Astrocyte (in vitro differentiated cells and primary cell): ENCODE data around the gene CUTA. TPM values are rescaled to one million over a fixed set of nuclear protein-coding genes. Genes with fewer than 3 reads are reported as not detected.

Experiments
- DNase-seq: peaks from one replicate; pipeline ENCODE4 v3.0.0-alpha.2; 2010; ENCODE audit warnings: low read depth
- FAIRE-seq: peaks from 2 replicates; lab custom pipeline; 2011; peaks lifted over from hg19 to GRCh38; lab: Jason Lieb, UNC
- H2AFZ ChIP-seq: 2 replicates; pipeline ENCODE4 v1.6.0; 2012; ENCODE audit warnings: low read depth, low read length, inconsistent platforms
- H3K27ac ChIP-seq: 2 replicates; pipeline ENCODE4 v1.5.1; 2011; ENCODE audit warnings: low read depth, low read length, inconsistent platforms
- H3K27me3 ChIP-seq: 2 replicates; pipeline ENCODE4 v1.6.0; 2011; ENCODE audit warnings: low read length, inconsistent platforms; ENCODE audit not compliant: insufficient read depth
- H3K36me3 ChIP-seq: 2 replicates; pipeline ENCODE4 v1.5.1; 2011; ENCODE audit warnings: low read length, inconsistent platforms; ENCODE audit not compliant: insufficient read depth
- H3K4me1 ChIP-seq: 2 replicates; pipeline ENCODE4 v1.5.1; 2011; ENCODE audit warnings: low read length, inconsistent platforms; ENCODE audit not compliant: insufficient read depth
- H3K4me2 ChIP-seq: 2 replicates; pipeline ENCODE4 v1.6.0; 2012; ENCODE audit warnings: low read length, inconsistent platforms
- H3K4me3 ChIP-seq: 2 replicates; pipeline ENCODE4 v1.5.1; 2011; ENCODE audit warnings: low read depth, mild to moderate bottlenecking, low read length, inconsistent platforms; ENCODE audit not compliant: insufficient read depth
- H3K79me2 ChIP-seq: 2 replicates; pipeline ENCODE4 v1.6.0; 2012; ENCODE audit warnings: mild to moderate bottlenecking, low read length, inconsistent platforms; ENCODE audit not compliant: insufficient read depth
- H3K9ac ChIP-seq: 2 replicates; pipeline ENCODE4 v1.6.0; 2012; ENCODE audit warnings: mild to moderate bottlenecking, low read length, inconsistent platforms
- H3K9me3 ChIP-seq: 2 replicates; pipeline ENCODE4 v1.5.1; 2012; ENCODE audit warnings: low read depth, mild to moderate bottlenecking, low read length, inconsistent platforms; ENCODE audit not compliant: insufficient read depth
- H4K20me1 ChIP-seq: 2 replicates; pipeline ENCODE4 v1.6.0; 2012; ENCODE audit warnings: low read length, inconsistent platforms; ENCODE audit not compliant: insufficient read depth
- H3K27ac Mint-ChIP-seq: one replicate; pipeline ENCODE4 v1.8.0; 2021; ENCODE audit warnings: mild to moderate bottlenecking, mixed read lengths; ENCODE audit not compliant: unreplicated experiment
- H3K27me3 Mint-ChIP-seq: one replicate; pipeline ENCODE4 v1.8.0; 2021; ENCODE audit warnings: low read depth, mixed read lengths; ENCODE audit not compliant: unreplicated experiment
- H3K36me3 Mint-ChIP-seq: one replicate; pipeline ENCODE4 v1.8.0; 2021; ENCODE audit warnings: low read depth, mixed read lengths; ENCODE audit not compliant: unreplicated experiment
- H3K4me1 Mint-ChIP-seq: one replicate; pipeline ENCODE4 v1.8.0; 2021; ENCODE audit warnings: low read depth, mixed read lengths; ENCODE audit not compliant: unreplicated experiment
- H3K4me3 Mint-ChIP-seq: one replicate; pipeline ENCODE4 v1.8.0; 2021; ENCODE audit warnings: mild to moderate bottlenecking, moderate library complexity, mixed read lengths; ENCODE audit not compliant: unreplicated experiment
- H3K9me3 Mint-ChIP-seq: one replicate; pipeline ENCODE4 v1.8.0; 2021; ENCODE audit warnings: mild to moderate bottlenecking, mixed read lengths; ENCODE audit not compliant: unreplicated experiment
- EZH2 ChIP-seq: IDR thresholded peaks from 2 replicates; pipeline ENCODE4 v1.6.1; 2012; ENCODE audit warnings: mild to moderate bottlenecking, low read length, inconsistent platforms; ENCODE audit not compliant: insufficient read depth
- total RNA-seq: library from RNA; stranded (reverse); gene quantifications from 2 replicates; pipeline ENCODE4 v1.2.1, GENCODE V29; 2021
- TF ChIP-seq, protein P1 (sequence below): IDR thresholded peaks from 2 replicates; pipeline ENCODE4 v1.5.1; 2011; ENCODE audit warnings: low read depth, mild to moderate bottlenecking, inconsistent platforms, low read length, moderate library complexity; ENCODE audit not compliant: insufficient read depth

CUTA gene
- total RNA-seq, 1 donor from 2014 or later: 256 TPM

DNA sequence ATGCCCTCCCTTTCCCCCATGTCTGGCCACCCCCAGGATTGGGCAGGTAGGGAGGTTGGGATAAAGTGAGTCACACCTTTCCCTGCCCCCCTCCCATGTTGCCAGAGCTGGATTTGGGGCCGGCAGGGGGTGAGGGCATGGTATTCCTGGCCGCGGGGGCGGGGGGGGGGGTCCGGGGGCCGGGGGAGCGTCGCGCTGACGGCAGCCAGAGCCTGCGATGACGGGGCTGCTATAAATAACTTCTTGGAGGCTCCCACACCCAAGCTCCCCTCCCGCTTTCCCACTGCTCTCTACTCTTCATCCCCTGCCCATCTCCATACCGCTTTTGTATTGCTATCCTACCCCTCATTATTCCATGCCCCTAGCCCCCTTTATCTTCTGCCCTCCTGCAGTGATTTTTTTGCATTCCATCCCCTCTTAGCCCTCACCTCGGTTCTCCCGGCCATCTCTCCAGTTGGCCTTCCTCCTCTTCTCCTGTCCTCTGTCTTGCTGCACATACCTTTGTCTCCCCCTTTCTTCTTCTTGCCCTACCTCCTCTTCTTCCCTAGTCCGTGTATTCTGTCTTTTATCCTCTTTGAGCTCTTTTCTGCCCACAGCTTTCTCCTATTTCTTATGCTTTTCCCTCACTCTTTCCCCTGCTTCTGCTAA, 15.8 kb upstream of the CUTA start:
- H3K4me1 ChIP-seq: peaks cover 36% of the 10 kb centered on the region
- H4K20me1 ChIP-seq: peaks cover 56% of the 10 kb centered on the region
- H3K27ac ChIP-seq: peak overlapping the region; percentile 5
- Mint-ChIP-seq H3K27ac (peak overlapping the region; percentile 67), H3K27me3 (no peaks in the 10 kb centered on the region), H3K4me1 (peaks cover 50% of the 10 kb centered on the region), H3K9me3 (no peaks in the 10 kb centered on the region), H3K4me3 (peak overlapping the region; percentile 66), H3K36me3 (peaks cover 25% of the 10 kb centered on the region)
- no peak overlapping the region for H2AFZ ChIP-seq
- H3K4me3 ChIP-seq: no peak overlapping the region
- peak overlapping the region; percentile 82 for H3K4me2 ChIP-seq
- DNase-seq (peak; percentile 56), FAIRE-seq (no peak)
- no peaks in the 10 kb centered on the region for H3K27me3 ChIP-seq
- peaks cover 26% of the 10 kb centered on the region for H3K79me2 ChIP-seq
- H3K9me3 ChIP-seq: no peaks in the 10 kb centered on the region
- peaks cover 22% of the 10 kb centered on the region for H3K36me3 ChIP-seq
- H3K9ac ChIP-seq: peak overlapping the region; percentile 79
- TF ChIP-seq EZH2: no peak
- TF ChIP-seq, protein P1, sequence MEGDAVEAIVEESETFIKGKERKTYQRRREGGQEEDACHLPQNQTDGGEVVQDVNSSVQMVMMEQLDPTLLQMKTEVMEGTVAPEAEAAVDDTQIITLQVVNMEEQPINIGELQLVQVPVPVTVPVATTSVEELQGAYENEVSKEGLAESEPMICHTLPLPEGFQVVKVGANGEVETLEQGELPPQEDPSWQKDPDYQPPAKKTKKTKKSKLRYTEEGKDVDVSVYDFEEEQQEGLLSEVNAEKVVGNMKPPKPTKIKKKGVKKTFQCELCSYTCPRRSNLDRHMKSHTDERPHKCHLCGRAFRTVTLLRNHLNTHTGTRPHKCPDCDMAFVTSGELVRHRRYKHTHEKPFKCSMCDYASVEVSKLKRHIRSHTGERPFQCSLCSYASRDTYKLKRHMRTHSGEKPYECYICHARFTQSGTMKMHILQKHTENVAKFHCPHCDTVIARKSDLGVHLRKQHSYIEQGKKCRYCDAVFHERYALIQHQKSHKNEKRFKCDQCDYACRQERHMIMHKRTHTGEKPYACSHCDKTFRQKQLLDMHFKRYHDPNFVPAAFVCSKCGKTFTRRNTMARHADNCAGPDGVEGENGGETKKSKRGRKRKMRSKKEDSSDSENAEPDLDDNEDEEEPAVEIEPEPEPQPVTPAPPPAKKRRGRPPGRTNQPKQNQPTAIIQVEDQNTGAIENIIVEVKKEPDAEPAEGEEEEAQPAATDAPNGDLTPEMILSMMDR: no peak

DNA sequence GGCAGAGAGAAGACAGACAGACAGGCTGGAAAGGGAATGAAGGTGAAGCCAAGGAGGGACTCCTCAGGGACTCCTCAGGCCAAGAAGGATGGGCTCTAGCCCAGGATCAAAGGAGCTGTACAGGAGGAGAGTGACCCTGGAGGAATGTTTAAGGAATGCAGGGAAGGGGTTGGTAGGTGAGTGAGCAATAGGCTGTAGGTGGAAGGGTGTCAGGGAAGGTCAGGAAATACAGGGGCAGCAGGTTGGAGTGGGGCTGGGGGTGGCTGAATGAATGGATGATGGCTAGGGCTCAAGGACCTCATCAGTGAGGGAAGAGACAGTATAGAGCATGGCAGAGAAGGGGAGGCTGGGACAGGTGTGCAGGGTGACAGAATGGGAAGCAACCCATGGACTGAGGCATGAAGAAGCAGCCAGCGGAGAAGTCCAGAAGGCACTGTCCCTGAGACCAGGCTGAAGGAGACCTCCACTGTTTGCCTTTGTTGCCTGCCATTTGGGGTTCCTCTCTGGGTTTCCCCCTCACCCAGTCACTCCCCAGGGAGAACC, 15.2 kb upstream of the CUTA start:
- H3K4me1 Mint-ChIP-seq: peaks cover 54% of the 10 kb centered on the region
- H3K9ac ChIP-seq: peak overlapping the region; percentile 40
- H3K27me3 Mint-ChIP-seq: no peaks in the 10 kb centered on the region

More for the DNA sequence above, 15.2 kb upstream of the CUTA start:
- FAIRE-seq (no peak), DNase-seq (no peak)
- peaks cover 41% of the 10 kb centered on the region for H3K4me1 ChIP-seq
- H3K27me3 ChIP-seq: no peaks in the 10 kb centered on the region
- H4K20me1 ChIP-seq: peaks cover 58% of the 10 kb centered on the region
- H2AFZ ChIP-seq: no peak overlapping the region
- Mint-ChIP-seq H3K27ac (peak overlapping the region; percentile 67), H3K9me3 (no peaks in the 10 kb centered on the region), H3K4me3 (peak overlapping the region; percentile 70), H3K36me3 (peaks cover 19% of the 10 kb centered on the region)
- TF ChIP-seq EZH2: no peak
- TF ChIP-seq, protein P1: no peak
- peaks cover 19% of the 10 kb centered on the region for H3K36me3 ChIP-seq
- no peaks in the 10 kb centered on the region for H3K9me3 ChIP-seq
- peaks cover 31% of the 10 kb centered on the region for H3K79me2 ChIP-seq
- peak overlapping the region; percentile 50 for H3K4me2 ChIP-seq
- no peak overlapping the region for H3K4me3 ChIP-seq
- no peak overlapping the region for H3K27ac ChIP-seq
